ENCODE results near the gene SLC12A5. TPM values are rescaled to one million over a fixed set of nuclear protein-coding genes. Genes with fewer than 3 reads are reported as not detected.
A peak's percentile ranks its signal among the peaks of the same experiment; 100 is the strongest.

SLC12A5 gene
- total RNA-seq, 1 experiment from 2014 or later, result 20.9 TPM

DNA sequence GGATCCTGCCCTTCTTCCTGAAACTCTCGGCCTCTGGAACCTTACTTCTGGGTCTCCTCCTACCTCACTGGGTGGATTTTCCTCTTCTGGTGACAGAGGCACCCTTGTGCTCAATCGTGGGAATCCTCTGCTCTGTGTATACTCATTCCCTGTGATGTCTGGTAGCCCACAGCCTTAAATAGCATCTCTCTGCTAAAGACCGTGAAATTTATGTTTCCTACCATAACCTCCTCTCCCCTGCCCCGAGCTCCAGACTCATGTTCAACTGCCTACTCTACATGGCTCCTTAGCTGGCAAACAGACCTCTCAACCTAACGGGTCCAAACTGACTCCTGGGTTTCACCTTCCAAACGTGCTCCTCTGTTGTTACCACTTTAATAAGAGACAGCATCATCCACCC lies 10.4 kb upstream of the SLC12A5 start:
- DNase-seq (ENCODE audit: low spot score), result no peak
- no peaks in the 10 kb centered on the region for H3K9me3 ChIP-seq (ENCODE audit: low read depth, low read length, poor library complexity, severe bottlenecking)
- H3K27ac ChIP-seq (ENCODE audit: low read depth, low read length, poor library complexity, severe bottlenecking), result no peak overlapping the region
- TF ChIP-seq, protein P1, sequence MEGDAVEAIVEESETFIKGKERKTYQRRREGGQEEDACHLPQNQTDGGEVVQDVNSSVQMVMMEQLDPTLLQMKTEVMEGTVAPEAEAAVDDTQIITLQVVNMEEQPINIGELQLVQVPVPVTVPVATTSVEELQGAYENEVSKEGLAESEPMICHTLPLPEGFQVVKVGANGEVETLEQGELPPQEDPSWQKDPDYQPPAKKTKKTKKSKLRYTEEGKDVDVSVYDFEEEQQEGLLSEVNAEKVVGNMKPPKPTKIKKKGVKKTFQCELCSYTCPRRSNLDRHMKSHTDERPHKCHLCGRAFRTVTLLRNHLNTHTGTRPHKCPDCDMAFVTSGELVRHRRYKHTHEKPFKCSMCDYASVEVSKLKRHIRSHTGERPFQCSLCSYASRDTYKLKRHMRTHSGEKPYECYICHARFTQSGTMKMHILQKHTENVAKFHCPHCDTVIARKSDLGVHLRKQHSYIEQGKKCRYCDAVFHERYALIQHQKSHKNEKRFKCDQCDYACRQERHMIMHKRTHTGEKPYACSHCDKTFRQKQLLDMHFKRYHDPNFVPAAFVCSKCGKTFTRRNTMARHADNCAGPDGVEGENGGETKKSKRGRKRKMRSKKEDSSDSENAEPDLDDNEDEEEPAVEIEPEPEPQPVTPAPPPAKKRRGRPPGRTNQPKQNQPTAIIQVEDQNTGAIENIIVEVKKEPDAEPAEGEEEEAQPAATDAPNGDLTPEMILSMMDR (conservative IDR thresholded peaks at IDR 0.05; ENCODE audit: low read depth, low read length), result no peak
- no peak for TF ChIP-seq EZH2 (IDR thresholded peaks at IDR 0.05; ENCODE audit: borderline replicate concordance, low read depth, low read length, poor library complexity, severe bottlenecking)
- H3K36me3 ChIP-seq (ENCODE audit: insufficient read depth, low read length, poor library complexity, severe bottlenecking), result no peaks in the 10 kb centered on the region
- no TSS peak for BruUV-seq (replicated peaks)
- ChIA-PET CTCF (no interaction called here), POLR2A (ENCODE audit: low non-redundant PET) (no interaction called here)
- no peaks in the 10 kb centered on the region for H3K27me3 ChIP-seq (replicated peaks; ENCODE audit: insufficient read depth, low read depth, low read length, poor library complexity)
- intact Hi-C loops (cut with micrococcal nuclease; ENCODE audit: unreplicated experiment), result no loop called here
- no peak overlapping the region for H3K4me3 ChIP-seq (ENCODE audit: low read depth, low read length, poor library complexity, severe bottlenecking)
- peaks cover 19% of the 10 kb centered on the region for H3K4me1 ChIP-seq (ENCODE audit: insufficient read depth, low read length, poor library complexity, severe bottlenecking)

DNA sequence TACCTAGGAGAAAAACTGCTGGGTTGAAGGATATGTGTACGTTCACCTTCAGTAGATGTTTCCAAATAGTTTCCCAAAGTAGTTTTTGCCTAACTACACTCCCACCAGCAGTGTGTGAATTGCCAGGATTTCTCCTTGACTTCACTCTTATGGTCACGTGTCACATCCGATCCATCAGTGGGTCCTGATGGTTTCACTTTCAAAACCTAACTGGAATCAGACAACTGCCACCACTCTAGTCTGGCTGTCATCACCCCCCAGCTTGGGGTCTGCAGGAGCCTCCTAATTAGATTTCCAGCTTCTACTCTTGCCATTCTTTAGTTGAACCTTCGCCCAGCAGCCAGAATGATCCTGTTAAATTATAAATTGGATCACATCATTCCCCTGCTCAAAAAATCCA lies 8.5 kb upstream of the SLC12A5 start:
- Histone ChIP-seq H3K36me3 (ENCODE audit: insufficient read depth, low read length, poor library complexity, severe bottlenecking) (no peaks in the 10 kb centered on the region), H3K27me3 (replicated peaks; ENCODE audit: insufficient read depth, low read depth, low read length, poor library complexity) (no peaks in the 10 kb centered on the region), H3K27ac (ENCODE audit: low read depth, low read length, poor library complexity, severe bottlenecking) (peak overlapping the region; percentile 86), H3K4me1 (ENCODE audit: insufficient read depth, low read length, poor library complexity, severe bottlenecking) (peaks cover 13% of the 10 kb centered on the region), H3K9me3 (ENCODE audit: low read depth, low read length, poor library complexity, severe bottlenecking) (no peaks in the 10 kb centered on the region), H3K4me3 (ENCODE audit: low read depth, low read length, poor library complexity, severe bottlenecking) (peak overlapping the region; percentile 92)
- no peak for DNase-seq (ENCODE audit: low spot score)
- ChIA-PET POLR2A (ENCODE audit: low non-redundant PET) (no interaction called here), CTCF (no interaction called here)
- TF ChIP-seq, protein P1 (conservative IDR thresholded peaks at IDR 0.05; ENCODE audit: low read depth, low read length), result no peak
- no peak for TF ChIP-seq EZH2 (IDR thresholded peaks at IDR 0.05; ENCODE audit: borderline replicate concordance, low read depth, low read length, poor library complexity, severe bottlenecking)
- intact Hi-C loops (cut with micrococcal nuclease; ENCODE audit: unreplicated experiment), result loop anchor here (5.0 kb wide), 1 partner anchor 67 kb away; the partner anchor contains the start of gene NCOA5
- BruUV-seq (replicated peaks), result TSS peak; percentile 44

DNA sequence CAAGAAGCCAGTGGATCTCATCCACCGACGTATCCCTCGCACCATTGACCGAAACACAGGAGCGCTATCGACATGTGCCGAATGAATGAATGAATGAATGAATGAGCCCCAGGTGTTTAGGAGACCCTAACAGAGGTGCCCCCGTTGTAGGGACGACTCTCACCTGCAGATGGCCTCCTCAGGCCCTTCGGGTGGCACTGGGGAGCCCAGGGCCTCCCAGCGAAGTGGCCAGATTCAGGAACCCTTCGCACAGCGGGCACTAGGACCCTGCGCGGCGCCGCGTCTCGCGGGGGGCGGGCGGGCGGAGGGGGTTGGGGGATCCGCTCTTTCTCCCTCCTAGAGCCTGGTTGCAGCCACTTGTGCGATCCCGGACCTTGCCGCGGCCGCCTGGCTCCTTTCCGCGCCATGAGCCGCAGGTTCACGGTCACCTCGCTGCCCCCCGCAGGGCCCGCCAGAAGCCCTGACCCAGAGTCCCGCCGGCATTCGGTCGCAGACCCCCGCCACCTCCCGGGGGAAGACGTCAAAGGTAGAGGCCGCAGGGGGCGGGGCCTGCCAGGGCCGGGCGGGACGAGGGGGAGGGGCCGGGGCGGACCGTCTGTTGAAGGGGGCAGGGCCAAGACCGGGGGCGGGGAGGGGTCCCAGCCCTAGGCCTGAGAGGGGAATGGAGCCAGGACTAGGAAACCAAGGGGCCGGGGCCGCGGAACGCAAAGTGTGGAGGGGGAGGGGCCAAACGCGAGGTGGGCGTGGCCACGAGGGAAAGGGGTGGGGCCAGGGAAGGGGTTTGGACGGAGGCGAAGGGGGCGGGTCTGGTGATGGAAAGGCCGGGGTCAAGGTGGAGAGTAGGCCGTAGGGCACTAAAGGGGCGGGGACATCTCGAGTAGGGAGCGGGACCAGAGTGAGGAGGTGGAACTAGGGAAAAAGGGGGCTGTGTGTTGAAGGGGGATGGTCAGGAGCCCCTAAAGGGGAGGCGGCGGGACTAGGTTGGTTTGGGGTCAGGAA lies 7.4 kb upstream of the SLC12A5 start:
- Histone ChIP-seq H3K36me3 (ENCODE audit: insufficient read depth, low read length, poor library complexity, severe bottlenecking) (no peaks in the 10 kb centered on the region), H3K4me3 (ENCODE audit: low read depth, low read length, poor library complexity, severe bottlenecking) (peak overlapping the region; percentile 92), H3K27me3 (replicated peaks; ENCODE audit: insufficient read depth, low read depth, low read length, poor library complexity) (no peaks in the 10 kb centered on the region), H3K4me1 (ENCODE audit: insufficient read depth, low read length, poor library complexity, severe bottlenecking) (peaks cover 13% of the 10 kb centered on the region), H3K27ac (ENCODE audit: low read depth, low read length, poor library complexity, severe bottlenecking) (peak overlapping the region; percentile 86), H3K9me3 (ENCODE audit: low read depth, low read length, poor library complexity, severe bottlenecking) (no peaks in the 10 kb centered on the region)
- TF ChIP-seq EZH2 (IDR thresholded peaks at IDR 0.05; ENCODE audit: borderline replicate concordance, low read depth, low read length, poor library complexity, severe bottlenecking), result no peak
- TF ChIP-seq, protein P1 (conservative IDR thresholded peaks at IDR 0.05; ENCODE audit: low read depth, low read length), result no peak
- intact Hi-C loops (cut with micrococcal nuclease; ENCODE audit: unreplicated experiment), result loop anchor here (2.0 to 5.0 kb wide), 2 partner anchors 66 to 153 kb away; partner anchors contain the start of gene NCOA5
- ChIA-PET POLR2A (ENCODE audit: low non-redundant PET) (no interaction called here), CTCF (interaction anchor here (0.6 to 1.6 kb wide), 3 partner anchors 7 to 107 kb away, joined by 4 to 7 read pairs (median 5); no protein-coding TSS in a partner anchor)
- DNase-seq (ENCODE audit: low spot score), result peak; percentile 84
- no TSS peak for BruUV-seq (replicated peaks)
